Measurements from ENCODE around the gene ARHGEF37. TPM values are rescaled to one million over a fixed set of nuclear protein-coding genes. Genes with fewer than 3 reads are reported as not detected.

The ARHGEF37 gene
- total RNA-seq, 1 donor from 2014 or later: 1.0 TPM

DNA sequence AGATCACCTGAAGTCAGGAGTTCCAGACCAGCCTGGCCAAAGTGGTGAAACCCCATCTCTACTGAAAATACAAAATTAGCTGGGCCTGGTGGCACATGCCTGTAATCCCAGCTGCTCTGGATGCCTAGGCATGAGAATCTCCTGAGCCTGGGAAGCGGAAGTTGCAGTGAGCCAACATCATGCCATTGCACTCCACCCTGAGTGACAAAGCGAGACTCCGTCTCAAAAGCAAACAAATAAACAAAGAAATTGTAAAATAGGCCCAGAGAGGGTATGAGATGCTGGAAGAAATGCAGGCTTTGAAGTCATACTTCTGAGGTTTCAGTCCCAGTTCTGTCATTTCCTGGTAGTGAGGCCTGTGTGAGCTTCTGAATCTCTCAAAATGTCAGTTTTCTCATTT is 5.3 kb upstream of the ARHGEF37 start:
- no peak overlapping the region for H3K4me3 Mint-ChIP-seq (ENCODE audit: unreplicated experiment)
- H3K9me3 Mint-ChIP-seq (ENCODE audit: unreplicated experiment): no peaks in the 10 kb centered on the region
- no peak overlapping the region for H3K27ac Mint-ChIP-seq (ENCODE audit: unreplicated experiment)
- no peak for TF ChIP-seq CTCF (IDR thresholded peaks at IDR 0.05; ENCODE audit: partially characterized antibody, unreplicated experiment)
- H3K36me3 Mint-ChIP-seq (ENCODE audit: unreplicated experiment): no peaks in the 10 kb centered on the region
- peaks cover 2% of the 10 kb centered on the region for H3K27me3 Mint-ChIP-seq (ENCODE audit: unreplicated experiment)
- DNase-seq: no peak
- H3K4me1 Mint-ChIP-seq (ENCODE audit: low read depth, unreplicated experiment): no peaks in the 10 kb centered on the region

- TF ChIP-seq CTCF (IDR thresholded peaks at IDR 0.05; ENCODE audit: partially characterized antibody, unreplicated experiment): no peak
- peaks cover 4% of the 10 kb centered on the region for H3K27me3 Mint-ChIP-seq (ENCODE audit: unreplicated experiment)
- no peaks in the 10 kb centered on the region for H3K9me3 Mint-ChIP-seq (ENCODE audit: unreplicated experiment)
- no peak overlapping the region for H3K27ac Mint-ChIP-seq (ENCODE audit: unreplicated experiment)
- no peak for DNase-seq
- H3K36me3 Mint-ChIP-seq (ENCODE audit: unreplicated experiment): no peaks in the 10 kb centered on the region
- H3K4me3 Mint-ChIP-seq (ENCODE audit: unreplicated experiment): no peak overlapping the region
- no peaks in the 10 kb centered on the region for H3K4me1 Mint-ChIP-seq (ENCODE audit: low read depth, unreplicated experiment)
Measured at GRCh38 chr5:149578896-149579295, 2.4 kb upstream of the ARHGEF37 start.

- no peak for TF ChIP-seq CTCF (IDR thresholded peaks at IDR 0.05; ENCODE audit: partially characterized antibody, unreplicated experiment)
- Mint-ChIP-seq H3K36me3 (ENCODE audit: unreplicated experiment) (no peaks in the 10 kb centered on the region), H3K4me1 (ENCODE audit: low read depth, unreplicated experiment) (no peaks in the 10 kb centered on the region), H3K27me3 (ENCODE audit: unreplicated experiment) (peaks cover 4% of the 10 kb centered on the region), H3K27ac (ENCODE audit: unreplicated experiment) (no peak overlapping the region), H3K9me3 (ENCODE audit: unreplicated experiment) (no peaks in the 10 kb centered on the region), H3K4me3 (ENCODE audit: unreplicated experiment) (peak overlapping the region; percentile 71)
- no peak for DNase-seq
Measured at GRCh38 chr5:149580808-149581191, 498 bp upstream of the ARHGEF37 start.

GRCh38 chr5:149581931-149582768 is 852 bp downstream of the ARHGEF37 start:
- Mint-ChIP-seq H3K36me3 (ENCODE audit: unreplicated experiment) (no peaks in the 10 kb centered on the region), H3K27ac (ENCODE audit: unreplicated experiment) (no peak overlapping the region), H3K27me3 (ENCODE audit: unreplicated experiment) (peaks cover 4% of the 10 kb centered on the region), H3K4me3 (ENCODE audit: unreplicated experiment) (peak overlapping the region; percentile 61), H3K9me3 (ENCODE audit: unreplicated experiment) (no peaks in the 10 kb centered on the region), H3K4me1 (ENCODE audit: low read depth, unreplicated experiment) (no peaks in the 10 kb centered on the region)
- no peak for TF ChIP-seq CTCF (IDR thresholded peaks at IDR 0.05; ENCODE audit: partially characterized antibody, unreplicated experiment)
- peak; percentile 19 for DNase-seq

GRCh38 chr5:149583394-149583793 is 2.1 kb downstream of the ARHGEF37 start:
- DNase-seq: no peak
- H3K4me1 Mint-ChIP-seq (ENCODE audit: low read depth, unreplicated experiment): no peaks in the 10 kb centered on the region
- H3K27ac Mint-ChIP-seq (ENCODE audit: unreplicated experiment): no peak overlapping the region
- no peaks in the 10 kb centered on the region for H3K9me3 Mint-ChIP-seq (ENCODE audit: unreplicated experiment)
- H3K27me3 Mint-ChIP-seq (ENCODE audit: unreplicated experiment): peaks cover 4% of the 10 kb centered on the region
- H3K4me3 Mint-ChIP-seq (ENCODE audit: unreplicated experiment): no peak overlapping the region
- no peaks in the 10 kb centered on the region for H3K36me3 Mint-ChIP-seq (ENCODE audit: unreplicated experiment)
- TF ChIP-seq CTCF (IDR thresholded peaks at IDR 0.05; ENCODE audit: partially characterized antibody, unreplicated experiment): no peak
